ENCODE data around the gene COPG1.
A peak's percentile ranks its signal among the peaks of the same experiment; 100 is the strongest.

DNA sequence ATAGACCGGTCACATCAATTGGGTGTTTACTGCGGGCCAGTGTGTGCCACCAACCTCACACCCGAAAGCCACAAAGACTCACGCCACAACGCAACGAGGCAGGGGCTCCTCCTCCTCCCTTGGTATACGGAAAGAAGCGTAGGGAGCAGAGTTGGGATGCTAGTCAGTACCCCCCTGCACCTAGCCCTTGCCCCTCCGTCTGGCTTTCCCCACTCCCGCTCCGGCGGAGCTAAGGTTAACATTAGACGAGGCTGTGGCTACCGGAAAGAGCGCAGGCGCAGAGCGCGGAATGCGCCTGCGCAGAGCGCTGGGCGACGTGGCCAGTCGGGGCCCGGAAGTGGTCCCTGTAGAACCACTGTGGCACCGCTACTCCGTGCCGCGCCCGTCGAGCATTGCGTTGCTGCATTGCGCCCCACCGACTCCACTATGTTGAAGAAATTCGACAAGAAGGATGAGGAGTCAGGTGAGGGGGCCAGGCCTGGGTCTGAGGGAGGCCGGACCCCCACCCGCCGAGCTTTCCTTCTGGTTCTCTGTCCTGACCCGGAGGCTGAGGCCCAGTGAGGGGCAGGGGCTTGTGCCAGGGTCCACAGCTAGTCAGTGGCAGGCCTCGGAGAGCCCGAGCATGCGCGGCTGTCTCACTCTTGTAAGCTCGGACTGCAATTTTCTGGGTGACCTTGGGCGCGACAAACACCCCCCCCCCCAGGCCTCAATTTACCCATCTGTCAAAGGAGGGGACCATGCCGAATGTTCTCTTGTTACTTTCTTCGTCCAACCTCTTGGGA is at the start of gene COPG1:
- peak; percentile 94 to 95 for TF ChIP-seq POLR2A (IDR thresholded peaks at IDR 0.05)
- TF ChIP-seq, protein P1, sequence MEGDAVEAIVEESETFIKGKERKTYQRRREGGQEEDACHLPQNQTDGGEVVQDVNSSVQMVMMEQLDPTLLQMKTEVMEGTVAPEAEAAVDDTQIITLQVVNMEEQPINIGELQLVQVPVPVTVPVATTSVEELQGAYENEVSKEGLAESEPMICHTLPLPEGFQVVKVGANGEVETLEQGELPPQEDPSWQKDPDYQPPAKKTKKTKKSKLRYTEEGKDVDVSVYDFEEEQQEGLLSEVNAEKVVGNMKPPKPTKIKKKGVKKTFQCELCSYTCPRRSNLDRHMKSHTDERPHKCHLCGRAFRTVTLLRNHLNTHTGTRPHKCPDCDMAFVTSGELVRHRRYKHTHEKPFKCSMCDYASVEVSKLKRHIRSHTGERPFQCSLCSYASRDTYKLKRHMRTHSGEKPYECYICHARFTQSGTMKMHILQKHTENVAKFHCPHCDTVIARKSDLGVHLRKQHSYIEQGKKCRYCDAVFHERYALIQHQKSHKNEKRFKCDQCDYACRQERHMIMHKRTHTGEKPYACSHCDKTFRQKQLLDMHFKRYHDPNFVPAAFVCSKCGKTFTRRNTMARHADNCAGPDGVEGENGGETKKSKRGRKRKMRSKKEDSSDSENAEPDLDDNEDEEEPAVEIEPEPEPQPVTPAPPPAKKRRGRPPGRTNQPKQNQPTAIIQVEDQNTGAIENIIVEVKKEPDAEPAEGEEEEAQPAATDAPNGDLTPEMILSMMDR (IDR thresholded peaks at IDR 0.05): peak in 2 of 5 experiments; percentile 39 to 41
